Stomach (tissue), 9 donors: ENCODE measurements around the gene BTBD19. TPM values are rescaled to one million over a fixed set of nuclear protein-coding genes. Genes with fewer than 3 reads are reported as not detected.

Experiments
- DNase-seq, 2 donors: peaks; one replicate each; pipeline versions ENCODE4 v3.0.0 to v3.0.0-alpha.2; 2013 to 2019
- H3K27ac ChIP-seq, 5 donors: fragments of 200-600 bp in 4 of 5; sonication (generic) in 4 of 5; one replicate each; pipeline ENCODE4 v1.5.1; 2013 to 2019; ENCODE audit warnings: mild to moderate bottlenecking in 1 of 5, moderate library complexity in 1 of 5
- H3K27me3 ChIP-seq, 3 donors: fragments of 200-600 bp; sonication (generic); one replicate each; pipeline ENCODE4 v1.5.1; 2017 to 2019; ENCODE audit warnings: mixed run types in 1 of 3
- H3K36me3 ChIP-seq, 4 donors: fragments of 200-600 bp; sonication (generic); 1 replicate in 3 of 4; 2 replicates in 1 of 4; pipeline ENCODE4 v1.5.1; 2016 to 2019
- H3K4me1 ChIP-seq, 4 donors: fragments of 200-600 bp; sonication (generic); one replicate each; pipeline ENCODE4 v1.5.1; 2016 to 2019
- H3K4me3 ChIP-seq, 4 donors: fragments of 200-600 bp; sonication (generic) in 3 of 4; one replicate each; pipeline ENCODE4 v1.5.1; 2016 to 2019; ENCODE audit warnings: mild to moderate bottlenecking in 1 of 4
- H3K9me3 ChIP-seq, 4 donors: fragments of 200-600 bp; sonication (generic); one replicate each; pipeline ENCODE4 v1.5.1; 2016 to 2019
- EP300 ChIP-seq: sonication (generic); formaldehyde crosslinking; IDR thresholded peaks from one replicate; pipeline ENCODE4 v1.6.1; 2017; ENCODE audit warnings: antibody characterized with exemption
- POLR2A ChIP-seq, 4 donors: fragments of 450-650 bp; IDR thresholded peaks; one replicate each; pipeline ENCODE4 v1.6.1; 2016; ENCODE audit warnings: antibody characterized with exemption in 4 of 4, control low read depth in 2 of 4, mild to moderate bottlenecking in 1 of 4, moderate library complexity in 1 of 4
- POLR2AphosphoS5 ChIP-seq, 3 donors: sonication (generic); formaldehyde crosslinking; IDR thresholded peaks; one replicate each; pipeline ENCODE4 v1.6.1; 2016; ENCODE audit warnings: antibody characterized with exemption in 3 of 3
- whole genome bisulfite sequencing, 5 donors: extraction: QIAGEN DNeasy Blood & Tissue Kit in 3 of 5; methylation state at CpG; one replicate each; pipeline versions ENCODE4 v1.1.5 to v1.1.7; 2013 to 2018; 5-methylcytosine and 5-hydroxymethylcytosine counted together
- intact Hi-C: fragments of 100-400 bp; cut with DNase I; formaldehyde crosslinking; loops from one replicate; pipeline ENCODE4 v1.15.1; 2023; ENCODE audit warnings: low total_unique reads
- polyA plus RNA-seq, 3 donors: library from polyadenylated mRNA; stranded (reverse); fragments of 200-250 nt; gene quantifications; one replicate each; pipeline ENCODE4 v1.2.3, GENCODE V29; 2013
- total RNA-seq, 5 donors: library from RNA; depleted of rRNA; stranded (reverse); fragments of >200 nt; gene quantifications; one replicate each; pipeline versions ENCODE4 v1.1.0 to v1.2.3, GENCODE V29; 2014 to 2016
- TF ChIP-seq, protein P1 (sequence below), 7 experiments: fragments of 450-650 bp in 4 of 7; fragments of 200-600 bp in 3 of 7; sonication (generic) in 3 of 7; IDR thresholded peaks; one replicate each; pipeline ENCODE4 v1.5.1; 2016 to 2019; ENCODE audit warnings: antibody characterized with exemption in 7 of 7, control low read depth in 2 of 7, mild to moderate bottlenecking in 1 of 7
- donor health status: healthy with polysubstance abuse.
- donor health status: Bipolar disorder and iron deficiency.
- donor health status: healthy.

BTBD19 gene
- total and polyA plus RNA-seq, 8 donors: 0.89 to 4.1 (median 2.9) TPM; not detected in 2

- DNase-seq: no peak
- intact Hi-C loops: no loop called here
- H3K4me1 ChIP-seq: peaks cover 32 to 36% (median 34%) of the 10 kb centered on the region in 4 donors
- H3K27ac ChIP-seq: peak overlapping the region; percentile 27 to 78 (median 52)
- TF ChIP-seq POLR2A (IDR thresholded peaks at IDR 0.05) (no peak), POLR2AphosphoS5 (IDR thresholded peaks at IDR 0.05) (no peak), EP300 (no peak)
- TF ChIP-seq, protein P1, sequence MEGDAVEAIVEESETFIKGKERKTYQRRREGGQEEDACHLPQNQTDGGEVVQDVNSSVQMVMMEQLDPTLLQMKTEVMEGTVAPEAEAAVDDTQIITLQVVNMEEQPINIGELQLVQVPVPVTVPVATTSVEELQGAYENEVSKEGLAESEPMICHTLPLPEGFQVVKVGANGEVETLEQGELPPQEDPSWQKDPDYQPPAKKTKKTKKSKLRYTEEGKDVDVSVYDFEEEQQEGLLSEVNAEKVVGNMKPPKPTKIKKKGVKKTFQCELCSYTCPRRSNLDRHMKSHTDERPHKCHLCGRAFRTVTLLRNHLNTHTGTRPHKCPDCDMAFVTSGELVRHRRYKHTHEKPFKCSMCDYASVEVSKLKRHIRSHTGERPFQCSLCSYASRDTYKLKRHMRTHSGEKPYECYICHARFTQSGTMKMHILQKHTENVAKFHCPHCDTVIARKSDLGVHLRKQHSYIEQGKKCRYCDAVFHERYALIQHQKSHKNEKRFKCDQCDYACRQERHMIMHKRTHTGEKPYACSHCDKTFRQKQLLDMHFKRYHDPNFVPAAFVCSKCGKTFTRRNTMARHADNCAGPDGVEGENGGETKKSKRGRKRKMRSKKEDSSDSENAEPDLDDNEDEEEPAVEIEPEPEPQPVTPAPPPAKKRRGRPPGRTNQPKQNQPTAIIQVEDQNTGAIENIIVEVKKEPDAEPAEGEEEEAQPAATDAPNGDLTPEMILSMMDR (IDR thresholded peaks at IDR 0.05): no peak
- WGBS, 5 donors: 79 to 85% (median 83%) methylated on average over 8 to 9 of the region's 9 CpGs
- peak overlapping the region in 2 of 4 donors; percentile 47 to 51 for H3K4me3 ChIP-seq
- peaks cover 0 to 5% (median 3%) of the 10 kb centered on the region in 4 donors for H3K36me3 ChIP-seq
- no peaks in the 10 kb centered on the region for H3K9me3 ChIP-seq
- no peaks in the 10 kb centered on the region for H3K27me3 ChIP-seq
These were observed 21.4 kb upstream of the BTBD19 start for GRCh38 chr1:44786841-44787426.

- 93 to 96% (median 94%) methylated on average over 9 to 10 of the region's 10 CpGs for WGBS, 5 donors
- intact Hi-C loops: no loop called here
- Histone ChIP-seq H3K36me3 (no peaks in the 10 kb centered on the region), H3K4me1 (peaks cover 32 to 36% (median 34%) of the 10 kb centered on the region in 4 donors), H3K9me3 (no peaks in the 10 kb centered on the region), H3K4me3 (no peak overlapping the region), H3K27me3 (no peaks in the 10 kb centered on the region), H3K27ac (no peak overlapping the region)
- no peak for TF ChIP-seq EP300
- TF ChIP-seq, protein P1 (IDR thresholded peaks at IDR 0.05): no peak
- TF ChIP-seq POLR2A (IDR thresholded peaks at IDR 0.05): no peak
- no peak for TF ChIP-seq POLR2AphosphoS5 (IDR thresholded peaks at IDR 0.05)
- DNase-seq: no peak
These were observed 20.8 kb upstream of the BTBD19 start for GRCh38 chr1:44787506-44787905.

- no peak within 1 kb of the TSS for H3K4me3 ChIP-seq
- no peaks in the 10 kb centered on the region for H3K36me3 ChIP-seq
- peak within 1 kb of the TSS in 2 of 5 donors; percentile 27 to 72 for H3K27ac ChIP-seq
- H3K4me1 ChIP-seq: peaks cover 32 to 36% (median 34%) of the 10 kb centered on the region in 4 donors
- DNase-seq: peak in 1 of 2 donors; percentile 12
- intact Hi-C loops: no loop called here
- WGBS, 5 donors: 79 to 95% (median 84%) methylated on average over 7 to 9 of the region's 9 CpGs
- H3K9me3 ChIP-seq: no peaks in the 10 kb centered on the region
- TF ChIP-seq POLR2A (IDR thresholded peaks at IDR 0.05) (no peak), POLR2AphosphoS5 (IDR thresholded peaks at IDR 0.05) (no peak), EP300 (no peak)
- TF ChIP-seq, protein P1 (IDR thresholded peaks at IDR 0.05): no peak
- no peaks in the 10 kb centered on the region for H3K27me3 ChIP-seq
These were observed 20.0 kb upstream of the BTBD19 start, which contains the start of gene BEST4 for GRCh38 chr1:44788120-44788860. BEST4 (minus strand) TSS chr1:44788170; CDS start chr1:44787705, 465 bp downstream.

DNA sequence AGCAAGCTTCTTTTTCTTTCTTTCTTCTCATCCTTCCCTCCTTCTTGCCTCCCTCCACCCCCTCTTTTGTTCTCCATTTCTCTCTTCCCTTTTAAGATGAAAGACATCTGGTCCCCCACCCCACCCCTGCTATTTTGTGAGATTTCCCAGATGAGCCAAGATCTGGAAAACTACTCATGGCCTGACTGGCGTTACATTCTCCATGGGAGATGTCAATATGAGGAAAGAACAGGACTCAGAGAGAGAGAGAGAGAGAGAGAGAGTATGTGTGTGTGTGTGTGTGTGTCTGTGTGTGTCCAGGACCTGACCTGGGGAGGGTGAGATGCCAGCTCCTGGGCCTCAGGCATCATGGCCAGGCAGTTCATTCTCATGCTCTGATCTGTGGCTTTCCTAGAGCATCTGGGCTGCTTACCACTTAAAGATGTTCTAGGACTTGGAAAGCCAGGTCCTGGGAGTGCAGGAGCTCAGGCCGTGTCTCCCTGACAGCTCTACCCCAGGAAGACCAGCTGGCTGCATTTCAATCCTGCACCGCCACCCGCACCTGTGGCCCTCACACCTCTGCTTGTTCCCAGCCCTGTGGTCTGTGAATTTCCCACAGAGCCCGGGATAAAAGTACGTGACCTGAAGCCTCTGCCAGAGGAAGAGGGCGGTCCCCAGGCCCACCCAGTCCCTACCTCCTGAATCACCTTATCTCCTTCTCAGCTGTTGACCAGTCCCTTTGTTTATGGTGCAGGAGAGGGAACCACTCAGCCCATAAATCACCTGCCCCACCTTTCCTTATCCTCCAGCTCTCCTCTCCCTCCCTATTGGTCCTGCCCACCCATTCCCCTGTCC is 17.1 kb upstream of the BTBD19 start:
- WGBS, 5 donors: 45 to 68% (median 53%) methylated on average over 7 of the region's 7 CpGs
- H3K4me1 ChIP-seq: peaks cover 5 to 7% (median 7%) of the 10 kb centered on the region in 4 donors
- no peak overlapping the region for H3K27ac ChIP-seq
- no peak overlapping the region for H3K4me3 ChIP-seq
- H3K36me3 ChIP-seq: no peaks in the 10 kb centered on the region
- TF ChIP-seq POLR2AphosphoS5 (IDR thresholded peaks at IDR 0.05): no peak
- intact Hi-C loops: loop anchor here (5.0 kb wide), 1 partner anchor 46 kb away; no protein-coding TSS in a partner anchor
- no peaks in the 10 kb centered on the region for H3K27me3 ChIP-seq
- H3K9me3 ChIP-seq: no peaks in the 10 kb centered on the region
- DNase-seq: peak in 1 of 2 donors; percentile 56
